ENCODE results near the gene SS18.

The SS18 gene

GRCh38 chr18:26034850-26035497, 55.4 kb downstream of the SS18 start:
- TF ChIP-seq CTCF (IDR thresholded peaks at IDR 0.05; ENCODE audit: low read depth, low read length) (no peak), EZH2phosphoT487 (IDR thresholded peaks at IDR 0.05; ENCODE audit: low read depth) (no peak)
- Histone ChIP-seq H3K79me2 (ENCODE audit: low read length) (0 out of 2 replicates have a peak, but pooled peaks cover 1% of the 10 kb centered on the region), H3K9me3 (ENCODE audit: insufficient read depth, low read length) (no peaks in the 10 kb centered on the region), H3K4me2 (ENCODE audit: low read length) (no peak overlapping the region), H3K9ac (ENCODE audit: low read length) (no peak overlapping the region), H3K36me3 (replicated peaks; ENCODE audit: low read depth, low read length) (peaks cover 59% of the 10 kb centered on the region), H3K27me3 (ENCODE audit: low read depth, low read length) (no peaks in the 10 kb centered on the region), H3K4me3 (ENCODE audit: low read length) (no peak overlapping the region), H3K27ac (ENCODE audit: low read length) (no peak overlapping the region), H2AFZ (ENCODE audit: low read depth, low read length) (no peak overlapping the region), H3K4me1 (ENCODE audit: low read length) (no peaks in the 10 kb centered on the region), H4K20me1 (ENCODE audit: insufficient read depth, low read length) (no peaks in the 10 kb centered on the region)

- no peaks in the 10 kb centered on the region for H3K4me1 ChIP-seq (ENCODE audit: low read length)
- peaks cover 58% of the 10 kb centered on the region for H3K36me3 ChIP-seq (replicated peaks; ENCODE audit: low read depth, low read length)
- H2AFZ ChIP-seq (ENCODE audit: low read depth, low read length), result no peak overlapping the region
- H3K9ac ChIP-seq (ENCODE audit: low read length), result no peak overlapping the region
- H3K4me3 ChIP-seq (ENCODE audit: low read length), result no peak overlapping the region
- no peak overlapping the region for H3K27ac ChIP-seq (ENCODE audit: low read length)
- no peak overlapping the region for H3K4me2 ChIP-seq (ENCODE audit: low read length)
- no peaks in the 10 kb centered on the region for H3K9me3 ChIP-seq (ENCODE audit: insufficient read depth, low read length)
- H3K27me3 ChIP-seq (ENCODE audit: low read depth, low read length), result no peaks in the 10 kb centered on the region
- H3K79me2 ChIP-seq (ENCODE audit: low read length), result no peaks in the 10 kb centered on the region
- TF ChIP-seq EZH2phosphoT487 (IDR thresholded peaks at IDR 0.05; ENCODE audit: low read depth) (no peak), CTCF (IDR thresholded peaks at IDR 0.05; ENCODE audit: low read depth, low read length) (no peak)
- H4K20me1 ChIP-seq (ENCODE audit: insufficient read depth, low read length), result no peaks in the 10 kb centered on the region
Observed at GRCh38 chr18:26022585-26022984, 67.8 kb downstream of the SS18 start.

GRCh38 chr18:26021061-26021754, 69.2 kb downstream of the SS18 start:
- no peak overlapping the region for H3K4me3 ChIP-seq (ENCODE audit: low read length)
- no peak overlapping the region for H3K4me2 ChIP-seq (ENCODE audit: low read length)
- H4K20me1 ChIP-seq (ENCODE audit: insufficient read depth, low read length), result no peaks in the 10 kb centered on the region
- H3K9me3 ChIP-seq (ENCODE audit: insufficient read depth, low read length), result no peaks in the 10 kb centered on the region
- no peaks in the 10 kb centered on the region for H3K27me3 ChIP-seq (ENCODE audit: low read depth, low read length)
- no peak overlapping the region for H2AFZ ChIP-seq (ENCODE audit: low read depth, low read length)
- peaks cover 62% of the 10 kb centered on the region for H3K36me3 ChIP-seq (replicated peaks; ENCODE audit: low read depth, low read length)
- H3K9ac ChIP-seq (ENCODE audit: low read length), result no peak overlapping the region
- no peaks in the 10 kb centered on the region for H3K79me2 ChIP-seq (ENCODE audit: low read length)
- H3K27ac ChIP-seq (ENCODE audit: low read length), result no peak overlapping the region
- no peaks in the 10 kb centered on the region for H3K4me1 ChIP-seq (ENCODE audit: low read length)
- TF ChIP-seq CTCF (IDR thresholded peaks at IDR 0.05; ENCODE audit: low read depth, low read length), result no peak
- no peak for TF ChIP-seq EZH2phosphoT487 (IDR thresholded peaks at IDR 0.05; ENCODE audit: low read depth)

GRCh38 chr18:26017929-26018328, 72.5 kb downstream of the SS18 start:
- H3K36me3 ChIP-seq (replicated peaks; ENCODE audit: low read depth, low read length), result peaks cover 46% of the 10 kb centered on the region
- no peak overlapping the region for H3K9ac ChIP-seq (ENCODE audit: low read length)
- no peak overlapping the region for H2AFZ ChIP-seq (ENCODE audit: low read depth, low read length)
- no peak overlapping the region for H3K4me3 ChIP-seq (ENCODE audit: low read length)
- H3K9me3 ChIP-seq (ENCODE audit: insufficient read depth, low read length), result no peaks in the 10 kb centered on the region
- no peak overlapping the region for H3K4me2 ChIP-seq (ENCODE audit: low read length)
- no peak for TF ChIP-seq EZH2phosphoT487 (IDR thresholded peaks at IDR 0.05; ENCODE audit: low read depth)
- peak; percentile 15; the same call in 1 of the 2 replicates for TF ChIP-seq CTCF (IDR thresholded peaks at IDR 0.05; ENCODE audit: low read depth, low read length)
- H3K4me1 ChIP-seq (ENCODE audit: low read length), result no peaks in the 10 kb centered on the region
- H3K27ac ChIP-seq (ENCODE audit: low read length), result no peak overlapping the region
- H4K20me1 ChIP-seq (ENCODE audit: insufficient read depth, low read length), result no peaks in the 10 kb centered on the region
- H3K79me2 ChIP-seq (ENCODE audit: low read length), result no peaks in the 10 kb centered on the region
- no peaks in the 10 kb centered on the region for H3K27me3 ChIP-seq (ENCODE audit: low read depth, low read length)

Data from OCI-LY3 (cell line).